Stimulated activated CD4-positive, alpha-beta T cell treated with anti-CD3 and anti-CD28 coated beads, Interleukin-4, amount 100 ng/mL, for 4 hours (primary cell): ENCODE results near the gene RPGRIP1L.
"Not testable (repeated sequence)": the region's sequence is repeated elsewhere in the genome, so short reads cannot be mapped to it uniquely, and the experiment has no call there.

ENCODE experiments used
- DNase-seq, 2 experiments: peaks; one replicate each; pipeline ENCODE4 v3.0.0-alpha.2; 2020

The RPGRIP1L gene

GRCh38 chr16:53711390-53711789 is 7.7 kb upstream of the RPGRIP1L start:
- no peak for DNase-seq

GRCh38 chr16:53708490-53708889 is 4.8 kb upstream of the RPGRIP1L start:
- DNase-seq, result no peak

GRCh38 chr16:53707671-53708070 is 4.0 kb upstream of the RPGRIP1L start:
- no peak for DNase-seq

- DNase-seq, result no peak
Measured at GRCh38 chr16:53704445-53704813, 770 bp upstream of the RPGRIP1L start.

GRCh38 chr16:53698271-53698670 is 5.4 kb downstream of the RPGRIP1L start:
- DNase-seq, result not testable (repeated sequence)

- DNase-seq, result no peak
Measured at GRCh38 chr16:53695070-53695469, 8.6 kb downstream of the RPGRIP1L start.

- no peak for DNase-seq
Measured at GRCh38 chr16:53693320-53693719, 10.3 kb downstream of the RPGRIP1L start.

GRCh38 chr16:53692146-53692545 is 11.5 kb downstream of the RPGRIP1L start:
- no peak for DNase-seq

- DNase-seq, result no peak
Measured at GRCh38 chr16:53690771-53691170, 12.9 kb downstream of the RPGRIP1L start.

GRCh38 chr16:53689636-53690035 is 14.0 kb downstream of the RPGRIP1L start:
- DNase-seq, result no peak

- no peak for DNase-seq
Measured at GRCh38 chr16:53686710-53687109, 16.9 kb downstream of the RPGRIP1L start.

- DNase-seq, result not testable (repeated sequence)
Measured at GRCh38 chr16:53685334-53685733, 18.3 kb downstream of the RPGRIP1L start.

GRCh38 chr16:53681354-53681753 is 22.3 kb downstream of the RPGRIP1L start:
- DNase-seq, result no peak

- DNase-seq, result no peak
Measured at GRCh38 chr16:53680756-53681155, 22.9 kb downstream of the RPGRIP1L start.

GRCh38 chr16:53678756-53679343 is 24.8 kb downstream of the RPGRIP1L start:
- DNase-seq, result no peak

GRCh38 chr16:53678155-53678554 is 25.5 kb downstream of the RPGRIP1L start:
- DNase-seq, result no peak

GRCh38 chr16:53673189-53673588 is 30.5 kb downstream of the RPGRIP1L start:
- DNase-seq, result no peak

GRCh38 chr16:53672461-53672860 is 31.2 kb downstream of the RPGRIP1L start:
- DNase-seq, result no peak

- no peak for DNase-seq
Measured at GRCh38 chr16:53668869-53669268, 34.8 kb downstream of the RPGRIP1L start.

GRCh38 chr16:53666786-53667415 is 36.8 kb downstream of the RPGRIP1L start:
- no peak for DNase-seq

GRCh38 chr16:53664724-53665345 is 38.8 kb downstream of the RPGRIP1L start:
- peak in 1 of 2 experiments; percentile 0 for DNase-seq

- no peak for DNase-seq
Measured at GRCh38 chr16:53662072-53662471, 41.6 kb downstream of the RPGRIP1L start.

- DNase-seq, result no peak
Measured at GRCh38 chr16:53654946-53655345, 48.7 kb downstream of the RPGRIP1L start.

- DNase-seq, result no peak
Measured at GRCh38 chr16:53651357-53651756, 52.3 kb downstream of the RPGRIP1L start.

GRCh38 chr16:53646506-53646905 is 57.2 kb downstream of the RPGRIP1L start:
- DNase-seq, result no peak
